ENCODE data around the gene CDK5RAP3.

Gene CDK5RAP3

GRCh38 chr17:47948706-47949196, 22.2 kb upstream of the CDK5RAP3 start:
- in situ Hi-C loops (cut with MboI; ENCODE audit: low sequenced_read_pairs), result no loop called here

- in situ Hi-C loops (cut with MboI; ENCODE audit: low sequenced_read_pairs), result no loop called here
These were observed 21.6 kb upstream of the CDK5RAP3 start for GRCh38 chr17:47949197-47949759.

- in situ Hi-C loops (cut with MboI; ENCODE audit: low sequenced_read_pairs), result no loop called here
These were observed 21.0 kb upstream of the CDK5RAP3 start for GRCh38 chr17:47949946-47950345.

DNA sequence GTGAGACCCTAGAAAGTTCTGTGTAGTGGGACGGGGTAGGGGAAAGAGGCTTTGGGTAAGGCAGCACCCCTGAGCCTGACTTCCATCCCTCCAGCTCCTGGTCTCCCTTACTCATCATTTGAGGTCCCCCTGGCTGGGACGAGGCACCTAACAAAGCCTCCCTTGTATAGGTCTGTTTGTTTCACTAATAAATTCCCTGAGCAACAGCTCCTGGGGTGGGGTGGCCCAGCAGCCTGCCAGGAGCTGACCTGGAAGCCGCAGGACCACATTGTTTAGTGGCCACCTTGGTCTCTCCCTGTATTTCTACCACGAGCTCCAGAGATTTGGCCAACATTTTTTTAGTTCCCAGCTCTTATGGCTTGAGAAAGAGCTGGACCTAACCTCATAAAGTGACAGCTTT, 20.5 kb upstream of the CDK5RAP3 start:
- in situ Hi-C loops (cut with MboI; ENCODE audit: low sequenced_read_pairs), result no loop called here

DNA sequence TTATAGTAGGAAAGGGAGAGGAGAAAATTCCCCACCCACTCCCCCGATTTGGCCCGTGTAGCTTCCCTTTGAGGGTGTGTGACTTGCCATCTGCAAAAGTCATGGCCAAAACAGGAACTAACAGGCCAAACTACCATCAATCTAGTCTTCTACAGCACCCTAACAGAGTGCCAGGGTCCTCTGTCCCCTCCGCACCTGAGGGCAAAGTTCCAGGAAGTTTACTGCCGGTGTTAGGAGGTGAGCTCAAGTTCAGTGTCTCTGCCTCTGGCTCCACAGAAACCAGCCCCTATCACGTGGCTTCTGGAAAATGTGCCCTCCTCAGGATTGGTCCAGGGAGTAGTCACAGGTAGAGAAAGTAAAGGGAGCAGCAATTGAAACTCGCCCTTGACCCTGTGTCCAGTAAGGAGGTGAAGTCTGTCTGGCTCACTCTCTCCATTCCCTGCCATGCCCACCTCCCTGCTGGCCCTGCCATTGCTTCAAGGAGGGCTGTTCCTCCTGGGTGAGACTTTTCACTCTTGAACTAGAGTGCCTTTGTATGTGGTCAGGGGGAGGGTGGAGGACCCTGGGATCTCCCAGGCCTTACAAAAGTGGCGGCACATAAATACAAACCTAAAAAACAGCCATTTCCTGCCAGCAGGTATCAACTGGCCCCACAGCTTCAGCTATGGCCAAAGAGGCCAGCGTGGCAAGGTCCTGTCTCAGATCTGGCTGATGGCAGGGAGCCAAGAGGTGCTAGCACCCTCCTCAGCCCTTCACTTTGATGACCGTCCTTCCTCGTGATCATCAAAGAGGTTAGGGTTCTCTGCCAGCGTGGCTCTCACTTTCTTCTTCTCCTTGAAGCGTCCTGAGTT, 18.5 kb upstream of the CDK5RAP3 start:
- in situ Hi-C loops (cut with MboI; ENCODE audit: low sequenced_read_pairs), result no loop called here

GRCh38 chr17:47953909-47954308, 17.0 kb upstream of the CDK5RAP3 start:
- in situ Hi-C loops (cut with MboI; ENCODE audit: low sequenced_read_pairs), result no loop called here

GRCh38 chr17:47955497-47956461, 15.1 kb upstream of the CDK5RAP3 start:
- in situ Hi-C loops (cut with MboI; ENCODE audit: low sequenced_read_pairs), result no loop called here

DNA sequence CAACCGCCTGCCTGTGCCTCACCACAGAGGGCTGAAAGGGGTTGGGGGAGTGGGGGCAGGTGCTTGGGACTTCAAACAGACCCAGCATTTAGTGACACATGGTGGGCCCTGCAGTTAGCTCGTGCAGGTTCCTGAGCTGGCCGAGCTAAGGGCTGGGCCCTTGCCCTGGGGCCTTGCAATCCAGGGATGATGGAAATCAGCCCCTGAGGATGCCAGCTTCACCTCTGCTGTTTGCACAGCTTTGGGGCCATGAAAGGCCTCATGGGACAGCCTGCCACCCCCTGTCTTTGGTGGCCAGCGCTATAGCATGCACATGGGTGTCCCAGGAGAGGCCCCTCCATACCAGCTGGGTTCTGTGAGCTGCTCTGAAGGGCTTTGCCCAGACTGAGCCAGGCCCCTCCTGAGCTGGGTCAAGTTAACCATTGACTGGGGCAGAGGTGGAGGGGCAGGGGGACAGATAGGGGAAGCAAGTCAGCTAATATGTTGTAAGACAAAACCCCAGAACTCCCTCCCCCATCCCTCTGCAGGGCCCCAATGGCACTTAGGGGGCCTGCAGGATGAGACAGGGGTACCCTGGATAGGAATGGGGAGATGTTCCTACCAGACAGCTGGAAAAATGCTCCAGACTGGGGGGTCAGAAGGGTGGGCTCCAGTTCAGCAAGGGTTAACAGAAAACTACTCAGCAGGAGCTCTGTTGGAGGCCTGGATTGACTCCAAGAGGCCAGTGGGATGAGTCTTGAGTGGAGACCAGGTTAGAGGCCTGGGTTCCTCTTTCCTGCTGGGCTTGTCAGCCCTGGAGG, 13.9 kb upstream of the CDK5RAP3 start:
- in situ Hi-C loops (cut with MboI; ENCODE audit: low sequenced_read_pairs), result no loop called here

DNA sequence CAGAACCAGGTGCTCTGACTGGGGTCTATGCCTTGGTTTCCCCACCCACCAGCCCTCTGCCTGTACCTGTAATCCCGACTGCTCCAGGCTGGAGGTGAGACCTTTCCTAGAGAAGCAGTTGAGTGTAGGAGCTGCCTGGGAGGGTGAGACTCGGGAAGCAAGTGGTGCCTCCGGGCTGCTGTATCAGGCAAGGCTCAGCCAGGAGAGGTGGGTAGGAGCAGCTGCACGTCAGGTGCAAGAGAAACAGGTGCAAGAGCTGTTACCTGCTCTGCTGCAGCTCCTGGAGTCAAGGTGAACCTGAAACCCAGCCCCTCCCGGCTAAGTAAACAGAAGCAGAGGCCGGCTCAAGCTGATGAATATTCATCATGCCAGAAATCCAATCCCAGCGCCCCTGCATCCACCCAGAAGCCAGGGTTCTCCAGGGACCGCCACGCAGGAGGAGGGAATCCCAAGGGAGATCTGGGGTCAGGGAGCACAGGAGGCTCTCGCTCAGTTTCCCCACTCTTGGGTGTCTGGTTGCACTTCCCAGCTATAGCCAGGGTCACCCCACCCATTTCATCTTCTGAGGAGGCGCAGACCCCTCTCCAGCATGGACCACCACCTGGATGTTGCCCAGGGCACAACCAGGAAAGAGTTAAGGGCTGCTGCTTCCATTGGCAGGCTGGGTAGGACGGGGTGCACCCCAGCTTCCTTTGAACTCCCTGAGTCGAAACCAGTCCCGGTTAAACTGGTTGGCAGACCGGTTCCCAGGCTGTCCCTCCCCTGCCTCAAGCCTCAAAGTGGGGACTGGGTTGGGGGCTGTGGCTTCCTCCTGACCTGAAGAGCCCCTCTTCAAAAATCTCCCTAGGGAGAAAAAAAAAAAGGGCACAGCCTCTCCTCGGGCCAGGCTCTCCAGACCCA, 13.1 kb upstream of the CDK5RAP3 start, which contains the start of gene PRR15L:
Gene PRR15L, minus strand, starts transcription at position 293 of the 900 bp plus-strand sequence. CDS start 4,649 bp downstream, outside the sequence.
- in situ Hi-C loops (cut with MboI; ENCODE audit: low sequenced_read_pairs), result no loop called here

DNA sequence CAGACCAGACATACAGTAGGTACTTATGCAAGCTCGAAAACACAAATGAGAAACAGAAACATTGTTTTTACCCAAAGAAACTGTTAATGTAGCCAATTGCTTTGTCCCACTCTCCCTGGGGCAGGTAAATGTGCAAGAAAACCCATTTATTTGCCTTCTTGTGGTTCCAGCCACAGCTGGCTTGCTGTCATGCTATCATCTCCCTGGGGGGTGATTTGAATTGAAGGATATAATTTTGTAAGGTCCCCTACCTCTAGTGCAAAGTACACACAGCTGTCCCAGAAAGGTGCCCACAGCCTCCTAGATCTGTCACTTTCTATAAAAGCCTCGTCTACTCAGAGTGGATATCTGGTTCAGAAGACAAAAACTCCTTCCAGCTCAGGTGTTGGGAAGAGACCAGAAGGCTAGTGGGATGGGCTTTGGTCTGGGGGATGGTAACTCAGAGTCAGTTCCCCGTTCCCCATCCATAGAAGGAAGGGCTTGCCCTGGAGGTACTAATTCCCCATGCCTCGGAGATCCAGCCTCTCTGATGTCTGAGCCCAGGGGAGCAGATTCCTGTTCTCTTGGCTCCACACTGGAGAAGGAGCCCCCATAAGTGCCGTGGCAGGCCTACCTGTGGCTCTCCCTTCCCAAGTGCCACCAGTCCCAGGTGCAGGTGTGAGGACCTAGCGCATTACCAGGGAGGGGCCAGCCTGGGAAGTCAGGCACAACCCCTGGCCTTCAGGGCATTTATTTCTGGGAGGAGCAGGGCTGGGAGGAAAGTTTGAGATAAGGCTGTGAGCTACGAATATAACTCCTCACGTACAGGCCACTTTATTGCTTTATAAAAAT, 10.9 kb upstream of the CDK5RAP3 start:
- in situ Hi-C loops (cut with MboI; ENCODE audit: low sequenced_read_pairs), result no loop called here

- in situ Hi-C loops (cut with MboI; ENCODE audit: low sequenced_read_pairs), result no loop called here
These were observed 9.5 kb upstream of the CDK5RAP3 start for GRCh38 chr17:47961406-47961805.

GRCh38 chr17:47962901-47963300, 8.0 kb upstream of the CDK5RAP3 start:
- in situ Hi-C loops (cut with MboI; ENCODE audit: low sequenced_read_pairs), result no loop called here

- in situ Hi-C loops (cut with MboI; ENCODE audit: low sequenced_read_pairs), result no loop called here
These were observed 6.1 kb upstream of the CDK5RAP3 start for GRCh38 chr17:47964856-47965255.

DNA sequence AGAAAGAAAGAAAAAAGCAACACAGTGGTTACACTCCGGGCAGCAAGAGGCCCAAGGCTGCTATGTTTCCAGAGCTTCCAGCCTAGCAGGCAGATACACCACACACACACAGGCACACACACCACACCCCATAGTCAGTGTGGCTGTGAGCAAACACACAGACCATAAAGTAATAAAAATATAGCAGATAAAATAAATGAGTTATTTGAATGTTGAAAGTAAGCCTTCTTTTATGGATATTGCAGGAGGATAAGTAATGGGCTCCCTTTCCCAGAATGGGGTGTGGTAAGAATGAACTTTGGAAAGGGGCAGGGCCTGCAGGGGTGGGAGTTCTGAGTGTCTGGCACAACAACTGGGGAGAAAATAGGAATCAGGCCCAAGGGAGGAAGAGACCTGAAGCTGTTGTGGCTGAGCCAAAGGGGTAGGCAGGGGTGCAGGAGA, 4.8 kb upstream of the CDK5RAP3 start:
- in situ Hi-C loops (cut with MboI; ENCODE audit: low sequenced_read_pairs), result no loop called here

GRCh38 chr17:47967607-47968252, 3.2 kb upstream of the CDK5RAP3 start:
- in situ Hi-C loops (cut with MboI; ENCODE audit: low sequenced_read_pairs), result no loop called here

GRCh38 chr17:47968836-47969235, 2.1 kb upstream of the CDK5RAP3 start:
- in situ Hi-C loops (cut with MboI; ENCODE audit: low sequenced_read_pairs), result no loop called here

DNA sequence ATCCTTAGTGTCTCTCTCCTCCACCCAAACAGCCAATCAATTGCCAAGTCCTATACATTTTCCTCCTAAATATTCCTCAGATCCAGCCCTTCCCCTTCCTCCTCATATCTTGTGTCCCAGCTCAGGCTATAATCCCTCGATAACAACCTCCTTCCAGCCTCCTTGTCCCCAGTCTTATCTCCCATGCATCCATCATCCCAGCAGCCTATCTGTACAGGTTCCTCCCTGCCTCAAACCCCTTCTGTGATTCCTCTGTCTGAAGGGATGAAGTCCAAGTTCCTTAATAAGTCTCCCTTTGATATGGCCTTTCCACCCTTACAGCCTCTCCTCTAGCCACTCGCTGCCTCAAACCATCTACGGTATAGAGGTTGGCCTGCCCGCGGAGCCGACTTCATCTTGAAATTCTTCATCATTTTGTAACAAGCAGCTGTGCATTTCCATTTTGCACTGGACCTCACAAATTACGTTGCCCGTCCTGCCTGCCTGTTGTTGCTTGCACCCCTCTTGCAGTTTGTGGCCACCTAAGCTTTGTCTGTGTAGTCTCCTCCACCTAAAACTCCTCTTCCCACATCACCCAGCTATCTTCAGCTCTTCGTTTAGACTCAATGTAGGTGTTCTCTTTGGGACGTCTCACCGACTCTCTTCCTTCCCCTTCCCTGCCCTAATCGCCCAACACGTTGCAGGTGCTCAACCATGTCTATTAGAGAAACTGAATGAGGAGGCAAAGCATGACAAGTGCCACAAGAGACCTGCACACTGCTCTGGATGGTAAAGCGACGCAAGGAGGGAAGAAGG, 786 bp upstream of the CDK5RAP3 start:
- in situ Hi-C loops (cut with MboI; ENCODE audit: low sequenced_read_pairs), result no loop called here

Data from HL-60/S4 treated with phorbol 12-myristate 13-acetate at 8.2 ng/mL for 4 days and 3 days (cell line).